WERI-Rb-1 (cell line): ENCODE measurements around the gene ACTR1B.

Experiments
- DNase-seq: peaks from one replicate; pipeline ENCODE4 v3.0.0-alpha.2; 2020
- H3K27ac ChIP-seq: fragments of 250-450 bp; sonication (Bioruptor Pico); 2 replicates; pipeline ENCODE4 v1.5.1; 2020; ENCODE audit warnings: mild to moderate bottlenecking, moderate library complexity
- H3K27me3 ChIP-seq: fragments of 250-450 bp; sonication (Bioruptor Pico); 2 replicates; pipeline ENCODE4 v1.5.1; 2021; ENCODE audit warnings: mild to moderate bottlenecking, low read depth, moderate library complexity; ENCODE audit not compliant: insufficient read depth, severe bottlenecking
- H3K36me3 ChIP-seq: fragments of 250-450 bp; sonication (Bioruptor Pico); 2 replicates; pipeline ENCODE4 v1.5.1; 2020; ENCODE audit warnings: mild to moderate bottlenecking, moderate library complexity
- H3K4me3 ChIP-seq: 2 replicates; pipeline ENCODE4 v1.5.1; 2011; ENCODE audit warnings: low read depth, mild to moderate bottlenecking, control low read depth, low read length
- H3K9me3 ChIP-seq: fragments of 250-450 bp; sonication (Bioruptor Pico); 2 replicates; pipeline ENCODE4 v1.5.1; 2021; ENCODE audit warnings: mild to moderate bottlenecking, moderate library complexity; ENCODE audit not compliant: severe bottlenecking
- CTCF ChIP-seq: IDR thresholded peaks from 2 replicates; pipeline ENCODE4 v1.5.1; 2011; ENCODE audit warnings: low read depth, mild to moderate bottlenecking, control low read depth, inconsistent platforms, low read length

Gene ACTR1B

GRCh38 chr2:97658691-97659157, 5.1 kb downstream of the ACTR1B start:
- no peak for TF ChIP-seq CTCF
- H3K9me3 ChIP-seq = no peaks in the 10 kb centered on the region
- H3K27ac ChIP-seq = no peak overlapping the region
- DNase-seq = no peak
- H3K4me3 ChIP-seq = no peak overlapping the region
- H3K36me3 ChIP-seq = peaks cover 34% of the 10 kb centered on the region
- no peaks in the 10 kb centered on the region for H3K27me3 ChIP-seq

GRCh38 chr2:97657986-97658690, 5.7 kb downstream of the ACTR1B start:
- TF ChIP-seq CTCF = no peak
- DNase-seq = no peak
- Histone ChIP-seq H3K4me3 (no peak overlapping the region), H3K27me3 (no peaks in the 10 kb centered on the region), H3K36me3 (peaks cover 34% of the 10 kb centered on the region), H3K9me3 (peaks cover 4% of the 10 kb centered on the region), H3K27ac (no peak overlapping the region)

- H3K36me3 ChIP-seq = peaks cover 31% of the 10 kb centered on the region
- H3K27ac ChIP-seq = no peak overlapping the region
- no peak overlapping the region for H3K4me3 ChIP-seq
- no peaks in the 10 kb centered on the region for H3K27me3 ChIP-seq
- TF ChIP-seq CTCF = no peak
- H3K9me3 ChIP-seq = peaks cover 4% of the 10 kb centered on the region
- DNase-seq = no peak
Observed at GRCh38 chr2:97656905-97657587, 6.8 kb downstream of the ACTR1B start.

GRCh38 chr2:97656129-97656755, 7.6 kb downstream of the ACTR1B start:
- Histone ChIP-seq H3K27me3 (no peaks in the 10 kb centered on the region), H3K4me3 (no peak overlapping the region), H3K9me3 (peaks cover 4% of the 10 kb centered on the region), H3K36me3 (peaks cover 31% of the 10 kb centered on the region), H3K27ac (no peak overlapping the region)
- DNase-seq = no peak
- TF ChIP-seq CTCF = no peak

GRCh38 chr2:97654791-97655190, 9.1 kb downstream of the ACTR1B start:
- no peak for DNase-seq
- Histone ChIP-seq H3K27me3 (no peaks in the 10 kb centered on the region), H3K36me3 (peaks cover 29% of the 10 kb centered on the region), H3K9me3 (peaks cover 4% of the 10 kb centered on the region), H3K27ac (no peak overlapping the region), H3K4me3 (no peak overlapping the region)
- no peak for TF ChIP-seq CTCF
